OCI-LY7 (cell line): ENCODE results near the gene KLHL6. TPM values are rescaled to one million over a fixed set of nuclear protein-coding genes. Genes with fewer than 3 reads are reported as not detected.

Experiments
- BruUV-seq: library from RNA; stranded (reverse); fragments of 400-500 nt; replicated peaks from 2 replicates; lab custom pipeline; 2021; lab: Mats Ljungman, UMichigan
- CTCF ChIA-PET: fragments of 300-600 bp; sonication (Branson Sonifier 250); formaldehyde crosslinking; loops from one replicate; lab custom pipeline; 2022; ENCODE audit warnings: antibody characterized with exemption; ENCODE audit not compliant: unreplicated experiment; lab: Charles Lee
- POLR2A ChIA-PET: fragments of 300-600 bp; sonication (Branson Sonifier 250); formaldehyde crosslinking; loops from one replicate; lab custom pipeline; 2022; ENCODE audit warnings: antibody characterized with exemption; lab: Charles Lee
- DNase-seq: peaks from one replicate; pipeline ENCODE4 v3.0.0-alpha.2; 2015; ENCODE audit warnings: low spot score
- H2AFZ ChIP-seq: fragments of 200-600 bp; sonication (generic), shearing (Covaris generic); 2 replicates; pipeline ENCODE4 v1.6.1; 2014; ENCODE audit warnings: mild to moderate bottlenecking, antibody characterized with exemption, low read length, moderate library complexity
- H3K27ac ChIP-seq: fragments of 200-600 bp; sonication (generic); 2 replicates; pipeline ENCODE4 v1.5.1; 2014; ENCODE audit warnings: mixed run types, low read depth, mild to moderate bottlenecking, moderate library complexity, low read length, inconsistent platforms; ENCODE audit not compliant: poor library complexity, severe bottlenecking
- H3K36me3 ChIP-seq: fragments of 200-600 bp; sonication (generic); 2 replicates; pipeline ENCODE4 v1.6.1; 2014; ENCODE audit warnings: mild to moderate bottlenecking, antibody characterized with exemption, low read length, moderate library complexity, mixed read lengths; ENCODE audit not compliant: insufficient read depth
- H3K4me1 ChIP-seq: fragments of 200-600 bp; sonication (generic); 2 replicates; pipeline ENCODE4 v1.5.1; 2014; ENCODE audit warnings: mild to moderate bottlenecking, low read length; ENCODE audit not compliant: insufficient read depth, poor library complexity, severe bottlenecking
- H3K4me2 ChIP-seq: fragments of 200-600 bp; sonication (generic); 2 replicates; pipeline ENCODE4 v1.6.1; 2014; ENCODE audit warnings: mild to moderate bottlenecking, low read length
- H3K4me3 ChIP-seq: fragments of 200-600 bp; sonication (generic); 2 replicates; pipeline ENCODE4 v1.5.1; 2014; ENCODE audit warnings: mild to moderate bottlenecking, low read depth, low read length; ENCODE audit not compliant: poor library complexity, severe bottlenecking
- H3K79me2 ChIP-seq: fragments of 200-600 bp; sonication (generic); 2 replicates; pipeline ENCODE4 v1.6.1; 2016; ENCODE audit warnings: low read depth, mild to moderate bottlenecking, low read length, moderate library complexity, mixed read lengths; ENCODE audit not compliant: insufficient read depth
- H3K9me2 ChIP-seq: fragments of 200-600 bp; sonication (generic); 2 replicates; pipeline ENCODE4 v1.6.1; 2016; ENCODE audit warnings: mild to moderate bottlenecking, low read length, mixed read lengths; ENCODE audit not compliant: insufficient read depth
- H3K9me3 ChIP-seq: fragments of 200-600 bp; sonication (generic); 2 replicates; pipeline ENCODE4 v1.6.1; 2014; ENCODE audit warnings: mild to moderate bottlenecking, mixed run types, low read length, mixed read lengths
- H4K20me1 ChIP-seq: fragments of 200-600 bp; sonication (generic); 2 replicates; pipeline ENCODE4 v1.6.1; 2014; ENCODE audit warnings: mild to moderate bottlenecking, antibody characterized with exemption, low read length, moderate library complexity, mixed read lengths; ENCODE audit not compliant: insufficient read depth
- CTCF ChIP-seq: fragments of 200-600 bp; sonication (generic); conservative IDR thresholded peaks from 2 replicates; pipeline ENCODE4 v1.5.1; 2014; ENCODE audit warnings: mild to moderate bottlenecking, antibody characterized with exemption, low read length, moderate library complexity, mixed read lengths
- EZH2phosphoT487 ChIP-seq: fragments of 200-600 bp; sonication (generic); IDR thresholded peaks from 2 replicates; pipeline ENCODE4 v1.6.1; 2018; ENCODE audit warnings: low read depth, borderline replicate concordance, mild to moderate bottlenecking, mixed run types, antibody characterized with exemption, low read length, moderate library complexity, mixed read lengths
- intact Hi-C: fragments of 100-400 bp; cut with micrococcal nuclease; formaldehyde crosslinking; loops from one replicate; pipeline ENCODE4 v1.10.0; 2022; ENCODE audit not compliant: unreplicated experiment
- total RNA-seq, 2 experiments: library from RNA; depleted of rRNA in 1 of 2; stranded (reverse); fragments of >200 nt in 1 of 2; shearing (Covaris generic) in 1 of 2; gene quantifications; 2 replicates each; pipeline ENCODE4 v1.2.3, GENCODE V29; 2014 to 2022

The KLHL6 gene
- total RNA-seq, 2 experiments from 2014 or later: 143 to 169 TPM

- H3K4me1 ChIP-seq: no peaks in the 10 kb centered on the region
- no TSS peak for BruUV-seq
- peaks cover 100% of the 10 kb centered on the region for H3K36me3 ChIP-seq
- no peak for DNase-seq
- no peaks in the 10 kb centered on the region for H3K9me3 ChIP-seq
- no peaks in the 10 kb centered on the region for H3K9me2 ChIP-seq
- no peak overlapping the region for H3K27ac ChIP-seq
- intact Hi-C loops: no loop called here
- no peak overlapping the region for H2AFZ ChIP-seq
- TF ChIP-seq EZH2phosphoT487: no peak
- no peak overlapping the region for H3K4me2 ChIP-seq
- H3K4me3 ChIP-seq: no peak overlapping the region
- no peaks in the 10 kb centered on the region for H4K20me1 ChIP-seq
- ChIA-PET CTCF (interaction anchor here (0.6 to 1.2 kb wide), 2 partner anchors 13 to 109 kb away, joined by 3 to 4 read pairs; no protein-coding TSS in a partner anchor), POLR2A (interaction anchor here (0.6 to 1.2 kb wide), 5 partner anchors 9 to 606 kb away, joined by 3 to 5 read pairs (median 4); no protein-coding TSS in a partner anchor)
- peaks cover 16% of the 10 kb centered on the region; the same call in 1 of the 2 replicates for H3K79me2 ChIP-seq
Measured at GRCh38 chr3:183493296-183494045, 62.0 kb downstream of the KLHL6 start.

GRCh38 chr3:183492849-183493179 lies 62.7 kb downstream of the KLHL6 start:
- H3K27ac ChIP-seq: no peak overlapping the region
- H4K20me1 ChIP-seq: no peaks in the 10 kb centered on the region
- peaks cover 16% of the 10 kb centered on the region; the same call in 1 of the 2 replicates for H3K79me2 ChIP-seq
- H3K4me3 ChIP-seq: no peak overlapping the region
- intact Hi-C loops: no loop called here
- peaks cover 7% of the 10 kb centered on the region for H3K4me1 ChIP-seq
- H2AFZ ChIP-seq: no peak overlapping the region
- TF ChIP-seq CTCF (no peak), EZH2phosphoT487 (no peak)
- CTCF ChIA-PET: interaction anchor here (1.2 kb wide), 1 partner anchor 14 kb away, joined by 4 read pairs; no protein-coding TSS in a partner anchor
- H3K36me3 ChIP-seq: peaks cover 100% of the 10 kb centered on the region
- POLR2A ChIA-PET: interaction anchor here (0.7 to 1.2 kb wide), 2 partner anchors 25 to 42 kb away, joined by 3 to 5 read pairs; no protein-coding TSS in a partner anchor
- BruUV-seq: no TSS peak
- H3K9me2 ChIP-seq: no peaks in the 10 kb centered on the region
- DNase-seq: no peak
- no peak overlapping the region for H3K4me2 ChIP-seq
- no peaks in the 10 kb centered on the region for H3K9me3 ChIP-seq

GRCh38 chr3:183491923-183492848 lies 63.3 kb downstream of the KLHL6 start:
- intact Hi-C loops: no loop called here

More at GRCh38 chr3:183491923-183492848, 63.3 kb downstream of the KLHL6 start:
- no TSS peak for BruUV-seq
- Histone ChIP-seq H3K4me1 (peaks cover 13% of the 10 kb centered on the region), H3K27ac (no peak overlapping the region), H2AFZ (no peak overlapping the region), H3K9me2 (no peaks in the 10 kb centered on the region), H3K4me3 (no peak overlapping the region), H3K4me2 (no peak overlapping the region), H3K36me3 (peaks cover 98% of the 10 kb centered on the region), H3K79me2 (peaks cover 16% of the 10 kb centered on the region; the same call in 1 of the 2 replicates), H4K20me1 (no peaks in the 10 kb centered on the region), H3K9me3 (no peaks in the 10 kb centered on the region)
- TF ChIP-seq CTCF: no peak
- no peak for TF ChIP-seq EZH2phosphoT487
- no peak for DNase-seq
- POLR2A ChIA-PET: interaction anchor here (1.0 to 1.2 kb wide), 2 partner anchors 43 to 99 kb away, joined by 3 read pairs; no protein-coding TSS in a partner anchor
- CTCF ChIA-PET: interaction anchor here (1.2 kb wide), 1 partner anchor 14 kb away, joined by 4 read pairs; no protein-coding TSS in a partner anchor
